Endothelial cell (in vitro differentiated cells): ENCODE measurements around the gene SUN2. TPM values are rescaled to one million over a fixed set of nuclear protein-coding genes. Genes with fewer than 3 reads are reported as not detected.

Source experiments
- DNase-seq: peaks from one replicate; pipeline ENCODE4 v3.0.0; 2021; ENCODE audit warnings: low spot score
- H3K27ac Mint-ChIP-seq: one replicate; pipeline ENCODE4 v1.8.0; 2021; ENCODE audit warnings: mixed read lengths, inconsistent platforms; ENCODE audit not compliant: unreplicated experiment
- H3K27me3 Mint-ChIP-seq: one replicate; pipeline ENCODE4 v1.8.0; 2021; ENCODE audit warnings: mild to moderate bottlenecking, moderate library complexity, mixed read lengths, inconsistent platforms; ENCODE audit not compliant: unreplicated experiment
- H3K36me3 Mint-ChIP-seq: one replicate; pipeline ENCODE4 v1.8.0; 2021; ENCODE audit warnings: mild to moderate bottlenecking, low read depth, mixed read lengths, inconsistent platforms; ENCODE audit not compliant: unreplicated experiment
- H3K4me1 Mint-ChIP-seq: one replicate; pipeline ENCODE4 v1.8.0; 2021; ENCODE audit warnings: mild to moderate bottlenecking, mixed read lengths, inconsistent platforms; ENCODE audit not compliant: unreplicated experiment
- H3K4me3 Mint-ChIP-seq: one replicate; pipeline ENCODE4 v1.8.0; 2021; ENCODE audit warnings: mild to moderate bottlenecking, mixed read lengths, inconsistent platforms; ENCODE audit not compliant: unreplicated experiment
- H3K9me3 Mint-ChIP-seq: one replicate; pipeline ENCODE4 v1.8.0; 2021; ENCODE audit warnings: mixed read lengths, inconsistent platforms; ENCODE audit not compliant: unreplicated experiment
- total RNA-seq: library from RNA; stranded (reverse); fragmentation: NEBNext Ultra II Directional; extraction: Animal tissue kit (Norgen Biotek cat#: 25700); gene quantifications from one replicate; pipeline ENCODE4 v1.2.1, GENCODE V29; 2021; ENCODE audit not compliant: unreplicated experiment
- TF ChIP-seq, protein P1 (sequence below): fragments of 200-600 bp; sonication (generic); IDR thresholded peaks from one replicate; pipeline ENCODE4 v1.5.0; 2021; ENCODE audit warnings: antibody characterized with exemption; ENCODE audit not compliant: unreplicated experiment

SUN2 gene
- total RNA-seq, 1 donor from 2014 or later, result 74.4 TPM

DNA sequence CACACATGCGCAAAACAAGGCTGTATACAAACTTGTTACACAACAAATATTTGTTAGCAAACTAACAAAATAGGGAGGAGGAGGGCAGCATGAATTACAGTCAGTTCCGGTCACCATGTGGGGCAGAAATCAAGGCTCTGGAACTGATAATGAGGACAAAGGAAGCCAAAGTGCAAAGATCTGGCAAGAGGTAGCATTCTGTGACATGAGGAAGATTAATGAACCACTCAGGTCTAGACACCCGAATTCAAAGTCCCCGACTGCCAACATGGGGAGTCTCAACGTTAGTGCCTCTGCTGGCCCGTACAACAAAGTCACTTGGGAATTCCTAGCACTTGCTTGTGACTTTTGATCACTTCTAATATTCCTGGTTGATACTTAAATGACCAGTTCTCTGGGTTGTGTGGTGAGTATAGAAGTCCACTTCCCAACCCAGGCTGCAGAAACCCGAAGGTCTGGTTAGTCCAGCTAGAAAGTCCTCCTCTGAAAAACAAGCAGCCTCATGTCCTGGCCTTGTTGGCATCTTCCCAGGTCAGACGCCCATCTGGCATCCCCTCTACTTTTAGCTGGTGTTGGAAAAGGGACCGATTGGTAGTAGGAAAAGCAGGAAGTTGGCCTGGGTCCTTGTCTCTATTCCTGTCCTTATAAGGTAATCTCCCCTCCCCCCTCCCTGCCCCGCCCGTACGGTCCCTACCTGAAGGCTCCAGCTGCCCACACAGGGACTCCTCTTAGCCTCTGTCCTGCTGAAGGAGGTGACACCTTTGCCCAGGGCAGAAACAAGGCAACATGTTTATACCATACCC is 1.6 kb downstream of the SUN2 start:
- peaks cover 19% of the 10 kb centered on the region for H3K36me3 Mint-ChIP-seq
- H3K4me3 Mint-ChIP-seq, result peak overlapping the region; percentile 95
- DNase-seq, result no peak
- no peaks in the 10 kb centered on the region for H3K9me3 Mint-ChIP-seq
- H3K4me1 Mint-ChIP-seq, result peaks cover 23% of the 10 kb centered on the region
- H3K27me3 Mint-ChIP-seq, result peaks cover 13% of the 10 kb centered on the region
- no peak overlapping the region for H3K27ac Mint-ChIP-seq
- TF ChIP-seq, protein P1, sequence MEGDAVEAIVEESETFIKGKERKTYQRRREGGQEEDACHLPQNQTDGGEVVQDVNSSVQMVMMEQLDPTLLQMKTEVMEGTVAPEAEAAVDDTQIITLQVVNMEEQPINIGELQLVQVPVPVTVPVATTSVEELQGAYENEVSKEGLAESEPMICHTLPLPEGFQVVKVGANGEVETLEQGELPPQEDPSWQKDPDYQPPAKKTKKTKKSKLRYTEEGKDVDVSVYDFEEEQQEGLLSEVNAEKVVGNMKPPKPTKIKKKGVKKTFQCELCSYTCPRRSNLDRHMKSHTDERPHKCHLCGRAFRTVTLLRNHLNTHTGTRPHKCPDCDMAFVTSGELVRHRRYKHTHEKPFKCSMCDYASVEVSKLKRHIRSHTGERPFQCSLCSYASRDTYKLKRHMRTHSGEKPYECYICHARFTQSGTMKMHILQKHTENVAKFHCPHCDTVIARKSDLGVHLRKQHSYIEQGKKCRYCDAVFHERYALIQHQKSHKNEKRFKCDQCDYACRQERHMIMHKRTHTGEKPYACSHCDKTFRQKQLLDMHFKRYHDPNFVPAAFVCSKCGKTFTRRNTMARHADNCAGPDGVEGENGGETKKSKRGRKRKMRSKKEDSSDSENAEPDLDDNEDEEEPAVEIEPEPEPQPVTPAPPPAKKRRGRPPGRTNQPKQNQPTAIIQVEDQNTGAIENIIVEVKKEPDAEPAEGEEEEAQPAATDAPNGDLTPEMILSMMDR, result no peak

DNA sequence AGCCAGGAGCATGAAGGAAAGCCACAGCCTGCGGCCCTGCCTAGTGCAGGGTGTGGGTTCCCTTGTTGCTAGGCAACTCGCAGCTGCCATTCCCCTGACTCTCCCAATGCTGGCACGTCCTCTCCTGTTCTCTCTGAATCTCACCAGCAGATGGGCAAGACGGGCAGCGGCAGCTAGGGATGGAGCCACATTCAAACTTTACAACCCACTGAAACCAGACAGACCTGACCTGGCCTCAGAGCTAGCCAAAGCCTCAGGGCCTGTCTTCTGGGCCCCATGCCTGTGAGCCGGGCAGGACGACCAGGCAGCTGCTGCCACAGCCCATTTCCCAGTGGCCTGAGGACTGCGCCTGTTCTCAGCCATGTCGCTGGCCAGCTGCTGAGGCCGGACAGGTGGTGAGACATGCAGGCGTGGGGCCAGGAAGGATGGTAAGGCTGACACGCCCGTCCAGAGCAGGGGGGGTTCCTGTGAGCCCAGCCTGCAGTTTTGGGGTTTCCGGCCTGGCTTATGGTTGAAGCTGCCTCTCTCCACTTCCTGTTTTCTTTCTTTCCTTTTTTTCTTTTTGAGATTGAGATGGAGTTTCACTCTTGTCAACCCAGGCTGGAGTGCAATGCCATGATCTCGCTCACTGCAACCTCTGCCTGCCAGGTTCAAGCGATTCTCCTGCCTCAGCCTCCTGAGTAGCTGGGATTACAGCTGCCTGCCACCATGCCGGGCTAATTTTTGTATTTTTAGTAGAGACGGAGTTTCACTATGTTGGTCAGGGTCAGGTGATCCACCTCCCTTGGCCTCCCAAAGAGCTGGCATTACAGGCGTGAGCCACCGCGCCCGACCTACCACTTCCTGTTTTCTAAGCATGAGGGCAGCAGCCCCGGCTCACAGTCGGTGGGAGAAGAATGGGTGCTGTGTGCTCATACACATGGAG is 4.1 kb downstream of the SUN2 start:
- Mint-ChIP-seq H3K9me3 (no peaks in the 10 kb centered on the region), H3K4me1 (peaks cover 13% of the 10 kb centered on the region), H3K4me3 (no peak overlapping the region), H3K27me3 (peaks cover 11% of the 10 kb centered on the region), H3K27ac (no peak overlapping the region), H3K36me3 (peaks cover 25% of the 10 kb centered on the region)
- TF ChIP-seq, protein P1, result no peak
- no peak for DNase-seq

- Mint-ChIP-seq H3K9me3 (no peaks in the 10 kb centered on the region), H3K27me3 (peaks cover 11% of the 10 kb centered on the region), H3K27ac (no peak overlapping the region), H3K4me1 (peaks cover 10% of the 10 kb centered on the region), H3K4me3 (no peak overlapping the region), H3K36me3 (peaks cover 25% of the 10 kb centered on the region)
- no peak for DNase-seq
- TF ChIP-seq, protein P1, result no peak
These were observed 4.8 kb downstream of the SUN2 start for GRCh38 chr22:38751066-38751421.

DNA sequence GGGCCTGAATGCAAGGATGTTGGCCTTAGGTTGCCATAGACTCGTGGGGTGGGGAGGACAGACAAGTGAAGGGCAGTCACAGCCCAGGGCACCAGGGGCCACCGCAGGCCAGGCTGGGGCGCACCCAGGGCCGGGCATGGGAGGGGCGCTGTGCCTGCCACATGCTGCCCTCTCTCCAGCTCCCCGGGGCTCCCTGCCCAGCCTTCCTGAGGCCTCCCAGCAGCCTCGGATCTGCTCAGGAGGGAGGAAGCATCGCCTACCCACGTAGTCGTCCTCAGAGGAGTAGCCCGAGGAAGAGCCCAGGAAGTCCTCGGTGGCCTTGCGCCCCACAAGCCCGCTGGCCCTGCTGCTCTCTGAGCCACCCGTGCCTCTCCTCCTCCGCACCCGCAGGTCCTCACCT is 5.2 kb downstream of the SUN2 start:
- Mint-ChIP-seq H3K27me3 (peaks cover 11% of the 10 kb centered on the region), H3K27ac (no peak overlapping the region), H3K4me3 (no peak overlapping the region), H3K9me3 (no peaks in the 10 kb centered on the region), H3K36me3 (peaks cover 29% of the 10 kb centered on the region), H3K4me1 (peaks cover 10% of the 10 kb centered on the region)
- no peak for DNase-seq
- TF ChIP-seq, protein P1, result no peak
